H1 (cell line): Measurements from ENCODE around the gene RNPEPL1. TPM values are rescaled to one million over a fixed set of nuclear protein-coding genes. Genes with fewer than 3 reads are reported as not detected.

Experiments used
- CBX8 ChIP-seq: fragments of 300-800, 300-1000 bp; sonication (generic); IDR thresholded peaks from 2 replicates; pipeline ENCODE4 v1.7.1; 2016; ENCODE audit warnings: low read depth, low read length, borderline replicate concordance
- KDM5A ChIP-seq: fragments of 200-600 bp; IDR thresholded peaks from 2 replicates; pipeline ENCODE4 v1.7.1; 2012; ENCODE audit warnings: mild to moderate bottlenecking, low read length, inconsistent platforms, mixed read lengths
- RAD21 ChIP-seq, 2 experiments: IDR thresholded peaks in 1 of 2; conservative IDR thresholded peaks in 1 of 2; 2 replicates each; pipeline ENCODE4 v1.6.1; 2011; ENCODE audit warnings: low read depth in 2 of 2, low read length in 2 of 2, improper control_type of control experiment in 1 of 2, inconsistent platforms in 1 of 2, mild to moderate bottlenecking in 1 of 2, moderate library complexity in 1 of 2
- SAP30 ChIP-seq: fragments of 300-600 bp; sonication (generic); IDR thresholded peaks from 2 replicates; pipeline ENCODE4 v1.7.1; 2012; ENCODE audit warnings: low read length, moderate library complexity, mild to moderate bottlenecking, inconsistent platforms; ENCODE audit not compliant: insufficient read depth, insufficient replicate concordance
- SP1 ChIP-seq: IDR thresholded peaks from 2 replicates; pipeline ENCODE4 v1.6.1; 2011; ENCODE audit warnings: low read depth, low read length
- SP2 ChIP-seq: IDR thresholded peaks from 2 replicates; pipeline ENCODE4 v1.6.1; 2012; ENCODE audit warnings: mild to moderate bottlenecking, low read length, inconsistent platforms
- TCF12 ChIP-seq: IDR thresholded peaks from 2 replicates; pipeline ENCODE4 v1.6.1; 2011; ENCODE audit warnings: low read depth, mild to moderate bottlenecking, low read length
- polyA plus RNA-seq, 7 experiments: library from polyadenylated mRNA; depleted of rRNA in 3 of 7; stranded (reverse) in 5 of 7; unstranded in 2 of 7; fragments of >200 nt in 5 of 7; fragments of 200-250 nt in 2 of 7; gene quantifications; 1 replicate in 5 of 7; 2 replicates in 1 of 7; 4 replicates in 1 of 7; pipeline versions ENCODE4 v1.2.1 to v1.2.3, GENCODE V29; 2011 to 2013; ENCODE audit warnings: missing spikeins in 2 of 7, mixed read lengths in 2 of 7
- total RNA-seq: library from RNA; stranded (reverse); fragmentation: NEBNext Ultra II Directional; extraction: Animal tissue kit (Norgen Biotek cat#: 25700); gene quantifications from 2 replicates; pipeline ENCODE4 v1.2.1, GENCODE V29; 2021

The RNPEPL1 gene
- total and polyA plus RNA-seq, 2 of the 8 experiments (the other 6 are each of a cell fraction or from before 2014, with no cell fraction given): 9.0 to 11.3 TPM

- no peak for TF ChIP-seq KDM5A
- no peak for TF ChIP-seq SAP30
- no peak for TF ChIP-seq CBX8
- no peak for TF ChIP-seq SP1
- TF ChIP-seq SP2: no peak
- no peak for TF ChIP-seq TCF12
- no peak for TF ChIP-seq RAD21 (IDR thresholded peaks at IDR 0.05 in 1 of 2, conservative IDR thresholded peaks at IDR 0.05 in 1 of 2; ENCODE audit: low read depth in 2 of 2, low read length in 2 of 2)
- TF ChIP-seq, all 59 proteins: peak for 0
Observed at GRCh38 chr2:240622531-240623235, 54.4 kb downstream of the RNPEPL1 start (continued).
